ELR (cell line): ENCODE results near the gene WDR20.
"Not testable (repeated sequence)": the region's sequence is repeated elsewhere in the genome, so short reads cannot be mapped to it uniquely, and the experiment has no call there.

Source experiments
- DNase-seq: peaks from one replicate; pipeline ENCODE4 v3.0.0-alpha.2; 2015; ENCODE audit warnings: low read depth

Gene WDR20

GRCh38 chr14:102238131-102238530 is 98.4 kb downstream of the WDR20 start:
- peak; percentile 57 for DNase-seq

DNA sequence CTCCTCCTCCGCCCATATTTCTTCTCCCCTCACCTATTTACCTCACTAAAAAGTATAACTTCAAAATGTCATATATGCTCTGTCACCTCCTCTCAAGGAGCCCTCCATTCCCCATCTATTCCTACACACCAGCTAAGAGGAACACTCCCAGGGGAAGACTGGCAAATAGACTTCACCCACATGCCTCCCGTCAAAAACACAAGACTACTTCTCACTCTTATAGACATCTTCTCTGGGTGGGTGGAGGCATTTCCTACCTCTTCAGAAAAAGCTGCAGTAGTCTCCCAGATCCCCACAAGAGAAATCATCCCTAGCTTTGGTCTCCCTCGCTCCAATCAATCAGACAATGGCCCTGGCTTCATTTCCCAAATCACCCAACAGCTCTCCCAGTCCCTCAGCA is 99.1 kb downstream of the WDR20 start:
- no peak for DNase-seq

- no peak for DNase-seq
These were observed 99.5 kb downstream of the WDR20 start for GRCh38 chr14:102239231-102239630.

DNA sequence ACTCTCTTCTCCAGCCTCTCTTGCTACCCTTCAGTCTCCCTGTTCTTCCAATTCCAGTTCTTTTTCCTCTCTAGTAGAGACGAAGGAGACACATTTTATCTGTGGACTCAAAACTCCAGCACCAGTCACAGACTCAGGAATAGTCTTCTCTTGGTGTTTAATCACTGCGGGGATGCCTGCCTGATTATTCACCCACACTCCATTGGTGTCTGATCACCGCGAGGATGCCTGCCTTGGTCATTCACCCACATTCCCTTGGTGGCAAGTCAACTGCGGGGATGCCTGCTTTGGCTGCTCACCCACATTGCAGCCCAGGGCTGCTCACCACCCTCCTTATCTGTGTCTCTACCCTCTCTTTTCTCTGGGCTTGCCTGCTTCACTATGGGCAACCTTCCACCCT is 100.8 kb downstream of the WDR20 start:
- DNase-seq = peak; percentile 70

DNA sequence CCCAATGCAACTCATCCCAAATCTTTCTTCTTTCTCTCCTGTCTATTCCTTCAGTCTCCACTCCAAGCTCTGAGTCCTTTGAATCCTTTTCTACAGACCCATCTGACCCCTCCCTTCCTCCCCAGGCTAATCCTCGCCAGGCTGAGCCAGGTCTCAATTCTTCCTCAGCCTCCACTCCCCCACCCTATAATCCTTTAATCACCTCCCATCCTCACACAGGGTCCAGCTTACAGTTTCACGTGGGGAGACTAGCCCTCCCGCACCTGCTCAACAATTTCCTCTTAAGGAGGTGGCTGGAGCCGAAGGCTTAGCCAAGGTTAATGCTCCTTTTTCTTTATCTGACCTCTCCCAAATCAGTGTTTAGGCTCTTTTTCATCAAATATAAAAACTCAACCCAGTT is 101.5 kb downstream of the WDR20 start:
- DNase-seq = no peak

- not testable (repeated sequence) for DNase-seq
These were observed 104.1 kb downstream of the WDR20 start for GRCh38 chr14:102243795-102244194.

- no peak for DNase-seq
These were observed 106.4 kb downstream of the WDR20 start for GRCh38 chr14:102246071-102246470.

GRCh38 chr14:102248121-102248520 is 108.4 kb downstream of the WDR20 start:
- DNase-seq = no peak

DNA sequence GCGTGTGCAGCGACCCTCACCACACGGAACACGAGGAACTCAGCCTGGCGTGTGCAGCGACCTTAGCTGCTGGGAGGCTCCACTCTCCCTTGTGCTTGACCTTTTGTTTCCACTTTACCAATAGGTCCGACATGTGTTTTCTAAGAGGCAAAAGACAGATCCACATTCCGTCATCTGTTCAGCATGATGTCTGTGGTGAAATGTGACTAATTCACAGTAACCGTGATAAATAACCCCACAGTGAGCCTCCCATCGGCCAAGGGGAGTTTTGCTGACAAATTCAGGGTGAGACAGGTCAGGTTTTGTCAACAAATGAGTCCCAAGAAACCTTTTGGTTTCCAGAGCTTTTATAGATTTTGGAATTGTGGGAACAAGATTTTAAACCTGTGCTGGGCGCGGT is 109.3 kb downstream of the WDR20 start:
- peak; percentile 51 for DNase-seq

GRCh38 chr14:102249981-102250380 is 110.3 kb downstream of the WDR20 start:
- no peak for DNase-seq

DNA sequence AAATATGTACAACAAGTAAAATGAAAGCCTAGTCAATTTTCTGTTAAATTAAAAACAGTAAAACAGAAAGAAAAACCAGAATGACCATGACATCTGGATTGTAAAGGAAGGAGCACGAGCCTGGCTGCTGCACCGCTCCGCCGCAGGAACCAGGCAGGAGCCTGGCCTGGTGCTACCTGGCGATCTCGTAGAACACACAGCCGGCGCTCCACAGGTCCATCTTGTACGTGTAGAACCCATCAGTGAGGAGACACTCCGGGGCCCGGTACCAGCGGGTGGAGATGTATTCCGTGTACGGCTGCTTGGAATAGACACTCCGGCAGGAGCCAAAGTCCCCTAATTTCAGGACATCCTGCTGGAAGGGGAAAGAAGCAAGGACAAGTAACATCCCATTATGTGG is 110.9 kb downstream of the WDR20 start:
- no peak for DNase-seq

DNA sequence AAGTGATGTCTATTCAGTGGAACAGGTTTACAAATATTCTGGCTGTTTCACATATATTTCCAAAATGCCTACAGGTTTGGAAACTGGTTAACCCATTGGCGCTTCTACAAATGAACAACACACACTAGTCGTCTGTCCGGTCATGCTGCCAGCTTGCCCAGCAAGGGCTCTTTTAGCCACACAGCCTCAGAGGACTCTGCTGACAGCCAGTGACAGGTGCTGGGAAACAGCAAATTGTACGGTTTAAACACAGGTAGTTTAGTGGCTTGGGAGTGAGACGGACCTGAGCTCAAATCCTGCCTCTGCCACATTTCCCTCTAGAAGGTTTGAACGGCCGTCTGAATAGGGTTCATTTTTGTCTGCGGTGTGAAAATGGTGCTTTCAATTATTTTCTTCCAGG is 111.5 kb downstream of the WDR20 start:
- no peak for DNase-seq

DNA sequence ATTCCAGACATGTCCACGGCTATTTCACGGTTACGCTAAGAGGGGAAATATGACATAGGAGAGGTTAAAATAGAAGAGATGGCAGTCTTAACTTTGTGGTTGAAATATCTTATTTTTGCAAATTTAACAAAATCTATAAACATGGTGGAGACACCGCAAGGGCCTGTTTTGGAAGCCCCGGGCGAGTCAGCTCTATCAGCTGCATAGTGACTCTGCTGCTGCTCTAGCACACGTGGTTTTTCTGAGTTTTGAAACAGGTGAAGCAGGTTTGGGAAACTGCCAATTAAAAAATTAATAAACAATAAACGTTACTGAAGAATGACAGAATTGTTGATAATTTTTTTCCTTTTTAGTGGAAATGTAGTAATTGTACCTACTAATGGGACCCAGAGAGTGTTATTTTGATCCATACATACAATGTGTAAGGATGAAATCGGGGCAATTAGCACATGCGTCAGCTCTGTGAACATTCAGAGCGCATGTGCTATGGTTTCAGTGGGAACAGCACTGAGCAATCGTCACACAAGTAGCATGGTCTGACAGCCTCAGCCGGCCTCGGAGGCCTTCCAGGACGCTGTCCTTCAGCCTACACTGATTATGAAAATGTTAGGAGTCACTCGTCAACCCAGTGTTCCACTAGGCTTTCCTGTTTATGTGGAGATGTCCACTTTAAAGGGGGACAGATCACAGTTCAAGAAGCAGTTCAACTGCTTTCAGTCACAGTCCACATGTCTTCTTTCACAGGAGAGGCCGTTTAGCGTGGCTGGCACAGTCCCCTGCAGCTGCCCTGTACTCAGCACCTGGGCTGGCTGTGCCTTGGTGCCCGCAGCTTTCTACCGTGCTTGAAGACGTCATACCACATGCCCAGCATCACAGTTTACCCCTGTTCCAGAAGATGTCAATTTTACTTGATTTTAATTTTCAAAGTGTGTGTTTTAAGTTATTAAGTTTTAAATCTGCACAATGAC is 113.4 kb downstream of the WDR20 start:
- DNase-seq = no peak

DNA sequence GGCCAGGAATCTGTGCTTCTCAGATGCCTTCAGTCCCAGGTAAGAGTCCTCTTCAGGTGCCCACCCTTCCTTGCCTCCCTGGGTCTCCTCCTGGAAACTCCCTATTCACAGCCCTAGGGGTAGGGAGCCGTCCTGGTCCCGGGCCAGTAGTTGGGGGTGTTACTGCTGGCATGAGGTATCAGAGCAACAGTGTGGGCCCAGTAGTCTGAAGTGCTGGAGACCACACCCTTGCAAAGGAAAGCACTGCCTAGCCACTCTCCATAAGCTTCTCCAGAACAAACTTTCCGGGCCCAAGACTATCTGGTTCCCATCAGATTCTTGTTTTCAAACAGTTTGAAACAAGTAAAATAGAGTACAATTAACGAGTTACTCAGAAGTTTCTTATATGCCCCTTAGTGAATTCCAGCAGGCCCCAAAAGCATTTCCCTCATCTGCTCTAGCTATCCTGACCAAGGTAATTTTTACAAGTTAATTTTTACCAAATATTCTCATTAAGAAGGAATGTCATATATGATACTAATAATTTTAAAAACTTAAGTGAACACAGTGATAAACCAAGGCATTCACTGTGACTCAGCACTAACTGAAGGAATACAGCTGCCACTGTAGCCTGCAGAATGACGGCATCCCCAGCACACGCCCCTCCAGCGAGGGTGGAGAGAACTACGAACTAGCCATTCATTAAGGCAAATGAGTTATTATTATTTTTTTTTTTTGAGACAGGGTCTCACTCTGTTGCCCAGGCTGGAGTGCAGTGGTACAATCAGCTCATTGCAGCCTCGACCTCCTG is 115.9 kb downstream of the WDR20 start:
- DNase-seq = peak; percentile 78

GRCh38 chr14:102256716-102257115 is 117.0 kb downstream of the WDR20 start:
- DNase-seq = no peak

DNA sequence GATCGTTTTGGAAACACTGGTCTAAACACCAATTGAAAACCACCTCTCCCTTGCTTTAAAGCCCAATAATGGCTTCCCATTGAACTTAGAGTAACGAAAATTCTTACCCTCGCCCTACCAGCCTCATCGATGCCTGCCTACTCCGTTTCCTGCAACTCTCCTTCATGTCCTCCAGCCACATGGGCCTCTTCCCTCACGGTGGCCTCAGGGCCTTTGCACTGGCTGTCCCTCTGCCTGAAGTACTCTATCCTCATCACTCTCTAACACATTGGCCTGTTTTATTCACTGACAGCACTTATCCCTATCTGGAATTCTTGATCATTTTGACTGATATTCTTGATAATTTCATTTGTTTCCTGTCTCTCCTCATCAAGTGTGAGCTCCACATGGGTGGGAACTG is 118.4 kb downstream of the WDR20 start:
- DNase-seq = no peak
